ENCODE data around the gene ANK3.

Gene ANK3

GRCh38 chr10:60134548-60134947 is 255.1 kb downstream of the ANK3 start:
- no peak for DNase-seq

- no peak for DNase-seq
Measured at GRCh38 chr10:60130130-60130579, 259.5 kb downstream of the ANK3 start.

GRCh38 chr10:60125895-60126294 is 263.8 kb downstream of the ANK3 start:
- no peak for DNase-seq

- DNase-seq = no peak
Measured at GRCh38 chr10:60124536-60124935, 265.1 kb downstream of the ANK3 start.

- no peak for DNase-seq
Measured at GRCh38 chr10:60123668-60124067, 266.0 kb downstream of the ANK3 start.

- no peak for DNase-seq
Measured at GRCh38 chr10:60123172-60123571, 266.5 kb downstream of the ANK3 start.

- DNase-seq = no peak
Measured at GRCh38 chr10:60122190-60122589, 267.5 kb downstream of the ANK3 start.

- DNase-seq = no peak
Measured at GRCh38 chr10:60114765-60115586, 274.7 kb downstream of the ANK3 start.

GRCh38 chr10:60110739-60111138 is 278.9 kb downstream of the ANK3 start:
- no peak for DNase-seq

- DNase-seq = no peak
Measured at GRCh38 chr10:60107308-60107976, 282.2 kb downstream of the ANK3 start.

- DNase-seq = no peak
Measured at GRCh38 chr10:60105295-60105695, 284.4 kb downstream of the ANK3 start.

GRCh38 chr10:60101821-60102220 is 287.9 kb downstream of the ANK3 start:
- DNase-seq = no peak

- no peak for DNase-seq
Measured at GRCh38 chr10:60099998-60100747, 289.5 kb downstream of the ANK3 start.

- DNase-seq = no peak
Measured at GRCh38 chr10:60098677-60099601, 290.7 kb downstream of the ANK3 start.

GRCh38 chr10:60096761-60097513 is 292.7 kb downstream of the ANK3 start:
- no peak for DNase-seq

GRCh38 chr10:60093317-60093716 is 296.4 kb downstream of the ANK3 start:
- no peak for DNase-seq

- DNase-seq = no peak
Measured at GRCh38 chr10:60086862-60087261, 302.8 kb downstream of the ANK3 start.

- DNase-seq = no peak
Measured at GRCh38 chr10:60086421-60086820, 303.3 kb downstream of the ANK3 start.

GRCh38 chr10:60082744-60083344 is 306.8 kb downstream of the ANK3 start:
- no peak for DNase-seq

GRCh38 chr10:60082341-60082740 is 307.3 kb downstream of the ANK3 start:
- DNase-seq = no peak

Measured in GOT3 (cell line).